ENCODE results near the gene TOMT.
A peak's percentile ranks its signal among the peaks of the same experiment; 100 is the strongest.

TOMT gene

DNA sequence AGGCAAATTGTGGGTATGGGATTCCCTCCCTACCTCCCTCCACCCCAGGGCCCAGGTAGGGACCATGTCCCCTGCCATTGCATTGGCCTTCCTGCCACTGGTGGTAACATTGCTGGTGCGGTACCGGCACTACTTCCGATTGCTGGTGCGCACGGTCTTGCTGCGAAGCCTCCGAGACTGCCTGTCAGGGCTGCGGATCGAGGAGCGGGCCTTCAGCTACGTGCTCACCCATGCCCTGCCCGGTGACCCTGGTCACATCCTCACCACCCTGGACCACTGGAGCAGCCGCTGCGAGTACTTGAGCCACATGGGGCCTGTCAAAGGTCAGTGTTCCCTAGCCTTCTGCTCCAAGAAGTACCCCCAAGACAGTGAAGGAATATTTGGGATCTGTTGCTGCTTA is at the start of gene TOMT:
TOMT (plus strand) TSS at position 37 of the 400 bp plus-strand sequence; CDS start at position 65, 28 bp downstream.
- no peak for DNase-seq

GRCh38 chr11:72058416-72059034 is 47.2 kb upstream of the TOMT start:
- no peak for DNase-seq

GRCh38 chr11:72061739-72062396 is 43.9 kb upstream of the TOMT start:
- DNase-seq: no peak

GRCh38 chr11:72066855-72067254 is 38.9 kb upstream of the TOMT start:
- no peak for DNase-seq

GRCh38 chr11:72067266-72067665 is 38.5 kb upstream of the TOMT start:
- no peak for DNase-seq

DNA sequence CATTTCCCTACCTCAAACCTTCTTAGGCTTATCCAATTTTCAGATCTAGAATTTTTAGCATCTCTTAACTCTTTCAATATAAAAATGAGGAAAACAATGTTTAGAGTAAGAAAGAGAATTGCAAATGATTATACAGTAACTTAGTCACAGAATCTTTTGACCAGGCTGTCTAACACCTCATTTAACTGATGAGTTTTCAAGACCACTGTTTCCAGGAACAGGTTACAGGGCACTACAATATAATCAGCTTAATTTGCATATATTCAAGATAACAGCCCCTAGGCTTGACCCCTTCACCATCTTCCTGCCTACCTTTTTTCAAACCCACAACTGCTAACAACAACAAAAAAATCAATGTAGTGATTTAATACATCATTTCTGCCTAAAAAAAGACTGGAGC is 38.0 kb upstream of the TOMT start:
- DNase-seq: no peak

DNA sequence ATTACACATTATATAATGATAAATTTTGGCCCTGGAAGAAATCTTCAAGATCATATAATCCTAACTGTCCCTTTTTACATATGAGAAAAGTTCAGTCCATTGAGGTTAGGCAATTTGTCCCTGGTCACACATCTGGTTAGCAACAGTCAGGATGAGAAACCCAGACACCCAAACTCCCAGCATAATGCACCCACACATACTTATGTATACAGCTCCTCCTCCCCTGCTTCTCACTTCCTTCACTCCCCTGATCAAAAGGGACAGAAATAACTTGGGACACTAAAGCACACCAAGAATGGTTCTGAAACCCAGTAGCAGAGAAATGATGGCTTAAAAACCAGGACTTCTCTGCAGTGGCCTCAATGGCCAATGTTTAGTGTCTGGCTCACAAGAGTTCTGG is 36.5 kb upstream of the TOMT start:
- no peak for DNase-seq

- DNase-seq: peak; percentile 34
Observed at GRCh38 chr11:72069787-72070251, 35.9 kb upstream of the TOMT start.

GRCh38 chr11:72070491-72070890 is 35.2 kb upstream of the TOMT start:
- DNase-seq: no peak

DNA sequence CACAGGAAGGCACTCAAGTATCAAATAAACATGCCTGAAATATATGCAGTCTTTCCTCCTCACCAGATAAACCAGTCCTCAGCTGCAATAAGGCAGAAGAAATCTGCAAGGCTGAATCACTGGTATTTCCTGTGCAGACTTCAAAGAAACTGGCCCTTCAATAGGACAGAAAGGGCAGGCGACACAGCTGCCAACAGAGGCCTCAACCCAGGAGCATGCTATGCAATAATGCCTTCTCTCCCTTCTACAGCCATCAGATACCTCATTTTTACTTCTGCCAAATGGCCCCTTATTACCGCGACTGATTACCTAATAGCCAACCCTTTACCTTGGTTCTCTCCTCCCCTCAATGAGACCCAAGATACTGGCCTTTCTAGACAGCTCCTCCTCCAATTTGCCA is 33.4 kb upstream of the TOMT start:
- DNase-seq: no peak

DNA sequence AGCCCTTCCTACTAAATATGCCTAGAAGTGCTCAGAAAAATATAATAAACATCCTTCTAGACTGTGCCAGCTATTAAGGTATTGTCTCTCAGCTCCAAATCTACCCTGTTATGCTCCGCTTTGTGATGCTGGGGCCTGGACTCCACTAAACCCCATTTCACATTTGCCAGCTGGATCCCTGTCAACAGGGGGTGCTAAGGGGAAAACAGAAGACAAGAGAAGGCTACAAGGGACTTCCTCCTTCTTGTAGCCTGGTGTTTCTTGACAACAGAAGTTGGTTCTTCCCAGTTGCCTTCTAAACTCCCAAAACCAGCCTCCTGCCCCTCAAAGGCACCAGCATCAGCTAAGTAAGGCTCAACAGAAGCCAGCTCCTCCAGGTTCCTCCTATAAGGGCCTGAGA is 30.6 kb upstream of the TOMT start:
- DNase-seq: peak; percentile 33

DNA sequence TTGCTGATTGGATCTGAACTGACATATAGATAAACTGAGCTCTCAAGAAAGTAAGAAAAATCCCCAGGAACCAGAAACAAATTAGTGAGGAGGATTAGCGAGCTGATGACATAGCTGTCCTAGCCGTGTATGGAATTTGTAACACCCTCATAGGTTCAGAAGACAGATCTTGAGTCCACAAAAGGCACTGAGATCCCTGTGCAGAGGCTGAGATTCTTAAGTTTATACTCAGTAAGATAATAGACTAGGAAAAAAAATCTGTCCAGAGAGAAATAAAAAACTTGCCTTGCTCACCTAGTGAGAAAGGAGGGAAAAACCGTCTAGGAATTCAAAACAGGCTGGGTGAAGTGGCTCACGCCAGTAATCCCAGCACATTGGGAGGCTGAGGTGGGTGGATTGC is 30.0 kb upstream of the TOMT start:
- no peak for DNase-seq

DNA sequence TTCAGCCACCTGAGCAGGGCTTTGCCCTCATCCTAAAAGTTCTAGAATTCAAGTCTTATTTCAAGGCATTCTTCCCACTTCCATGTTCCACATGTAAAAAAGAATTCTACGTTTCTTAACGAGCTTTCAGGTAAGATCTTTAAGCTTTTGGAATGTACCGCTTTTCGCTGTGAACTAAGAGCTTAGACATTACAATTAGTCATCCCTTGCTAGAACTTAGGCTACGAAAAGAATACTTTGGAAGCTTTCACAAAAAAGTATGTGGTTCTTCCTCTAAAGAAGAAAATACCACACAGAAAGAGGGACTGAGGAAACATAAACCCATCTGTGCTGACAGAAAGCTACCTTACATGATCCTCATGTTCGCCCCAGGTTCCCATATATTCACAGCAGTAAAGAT is 27.2 kb upstream of the TOMT start:
- no peak for DNase-seq

- DNase-seq: peak; percentile 48
Observed at GRCh38 chr11:72079819-72080325, 25.9 kb upstream of the TOMT start.

GRCh38 chr11:72080326-72081183 is 25.2 kb upstream of the TOMT start, which contains the start of the genes LRRC51 and NUMA1:
TSS of gene LRRC51 (plus strand) at chr11:72080850. CDS start at chr11:72089084, 8,234 bp downstream.
TSS of gene NUMA1 (minus strand) at chr11:72080542. CDS start at chr11:72035943, 44,599 bp downstream.
- peak; percentile 99 for DNase-seq

DNA sequence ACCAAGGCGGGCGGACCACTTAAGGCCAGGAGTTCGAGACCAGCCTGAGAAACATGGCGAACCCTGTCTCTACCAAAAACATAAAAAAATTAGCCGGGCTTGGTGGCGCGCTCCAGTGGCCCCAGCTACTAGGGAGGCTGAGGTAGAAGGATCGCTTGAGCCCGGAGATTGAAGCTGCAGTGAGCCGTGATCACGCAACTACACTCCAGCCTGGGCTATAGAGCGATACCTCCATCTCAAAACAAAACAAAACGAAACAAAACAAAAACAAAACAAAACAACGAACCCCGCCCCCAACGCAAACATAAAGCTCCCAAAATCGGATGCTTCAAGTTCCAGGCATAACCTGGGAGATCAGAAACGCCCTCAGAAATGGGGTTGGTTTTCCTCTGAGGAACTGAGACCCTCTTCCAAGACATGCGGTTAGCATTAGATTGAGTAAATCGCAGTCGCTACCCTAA is 24.5 kb upstream of the TOMT start:
- DNase-seq: no peak

DNA sequence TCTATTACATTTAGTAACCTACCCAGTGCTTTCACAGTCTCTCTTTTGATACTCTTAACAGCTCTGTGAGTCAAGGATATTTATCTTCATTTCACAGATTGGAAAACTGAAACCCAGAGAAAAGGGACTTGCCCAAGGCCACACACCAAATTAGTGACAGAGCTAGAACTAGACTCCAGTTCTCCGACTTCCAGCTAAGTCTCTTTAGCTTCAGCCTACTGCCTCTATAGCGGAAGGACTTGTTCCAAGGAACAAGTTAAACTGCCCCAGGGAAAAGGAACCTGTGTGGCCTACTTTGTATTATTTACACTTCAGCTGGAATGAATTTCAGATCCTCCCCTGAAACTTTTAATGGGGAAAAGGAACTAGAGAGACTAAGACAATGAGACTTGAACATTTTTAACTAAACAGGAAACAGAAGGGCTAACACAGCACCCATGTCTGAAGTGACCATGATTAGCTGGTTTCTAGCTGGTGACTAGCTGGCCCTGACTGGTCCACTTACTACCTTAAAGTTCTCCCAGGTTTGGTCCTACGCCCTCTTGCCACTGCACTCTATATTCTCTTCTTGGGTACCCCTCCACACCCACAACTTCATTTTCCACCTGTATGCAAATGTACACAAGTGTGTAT is 23.8 kb upstream of the TOMT start:
- DNase-seq: no peak

DNA sequence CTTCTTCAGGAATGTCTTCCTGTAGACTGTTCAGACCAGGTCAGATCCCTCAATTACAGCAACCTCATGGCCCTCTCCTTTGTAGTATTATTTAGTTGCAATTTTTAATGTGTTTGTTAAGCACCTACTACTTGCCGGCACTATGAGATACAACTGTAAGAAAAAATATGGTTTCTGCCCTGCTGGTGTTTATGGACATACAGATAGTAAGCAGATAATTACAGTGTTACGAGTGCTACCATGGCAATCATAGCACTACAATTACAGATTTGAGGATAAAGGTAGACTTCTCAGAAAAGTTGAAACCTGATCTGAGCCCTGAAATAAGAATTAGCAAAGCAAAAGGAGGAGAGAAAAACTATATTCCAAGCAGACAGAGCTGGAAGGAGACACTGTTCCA is 22.3 kb upstream of the TOMT start:
- no peak for DNase-seq

DNA sequence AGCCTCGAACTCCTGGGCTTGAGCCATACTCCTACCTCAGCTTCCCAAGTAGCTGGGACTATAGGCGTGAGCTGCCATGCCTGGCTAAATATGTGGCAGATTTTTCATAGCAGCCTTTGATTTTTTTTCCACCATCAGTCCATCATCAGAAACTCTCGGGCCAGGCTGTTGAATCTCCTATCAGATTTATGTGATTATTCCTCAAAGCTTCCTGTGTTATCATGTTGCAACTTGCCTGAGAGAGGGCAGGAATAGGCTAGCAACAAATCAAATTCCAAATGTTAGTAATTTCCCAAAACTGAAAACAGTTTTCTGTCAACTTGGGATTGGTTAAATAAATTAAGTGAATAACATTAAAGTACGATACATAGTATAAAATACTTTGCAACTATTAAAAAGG is 21.6 kb upstream of the TOMT start:
- DNase-seq: no peak

GRCh38 chr11:72084965-72085364 is 20.8 kb upstream of the TOMT start:
- DNase-seq: no peak

- DNase-seq: peak; percentile 80
Observed at GRCh38 chr11:72085621-72086351, 19.9 kb upstream of the TOMT start.

Data from midbrain (tissue), 1 donor.